ENCODE results near the gene MYH2. TPM values are rescaled to one million over a fixed set of nuclear protein-coding genes. Genes with fewer than 3 reads are reported as not detected.

Gene MYH2
- total RNA-seq, 1 donor: not detected

- TF ChIP-seq CTCF (IDR thresholded peaks at IDR 0.05; ENCODE audit: extremely low read depth, low read depth, low read length): no peak
- Histone ChIP-seq H3K4me3 (ENCODE audit: insufficient read depth, low read length) (no peak overlapping the region), H3K9me3 (ENCODE audit: low read depth, low read length) (no peaks in the 10 kb centered on the region), H3K4me1 (ENCODE audit: insufficient read depth, low read length) (no peaks in the 10 kb centered on the region), H3K79me2 (ENCODE audit: insufficient read depth, low read length) (no peaks in the 10 kb centered on the region), H3K4me2 (ENCODE audit: insufficient read depth, low read length) (no peak overlapping the region), H3K27me3 (ENCODE audit: insufficient read depth, low read length) (no peaks in the 10 kb centered on the region), H4K20me1 (ENCODE audit: insufficient read depth, low read length) (no peaks in the 10 kb centered on the region), H2AFZ (ENCODE audit: low read length) (no peak overlapping the region), H3K27ac (ENCODE audit: low read depth, low read length) (no peak overlapping the region), H3K36me3 (ENCODE audit: insufficient read depth, low read length) (no peaks in the 10 kb centered on the region)
- no peak for DNase-seq (ENCODE audit: insufficient read length, low spot score, missing footprints)
Measured at GRCh38 chr17:10526517-10526916, 22.9 kb downstream of the MYH2 start.

- Histone ChIP-seq H3K4me3 (ENCODE audit: insufficient read depth, low read length) (no peak overlapping the region), H3K4me1 (ENCODE audit: insufficient read depth, low read length) (no peaks in the 10 kb centered on the region), H3K36me3 (ENCODE audit: insufficient read depth, low read length) (no peaks in the 10 kb centered on the region), H4K20me1 (ENCODE audit: insufficient read depth, low read length) (no peaks in the 10 kb centered on the region), H3K27me3 (ENCODE audit: insufficient read depth, low read length) (no peaks in the 10 kb centered on the region), H2AFZ (ENCODE audit: low read length) (no peak overlapping the region), H3K79me2 (ENCODE audit: insufficient read depth, low read length) (no peaks in the 10 kb centered on the region), H3K9me3 (ENCODE audit: low read depth, low read length) (no peaks in the 10 kb centered on the region), H3K4me2 (ENCODE audit: insufficient read depth, low read length) (no peak overlapping the region), H3K27ac (ENCODE audit: low read depth, low read length) (no peak overlapping the region)
- no peak for TF ChIP-seq CTCF (IDR thresholded peaks at IDR 0.05; ENCODE audit: extremely low read depth, low read depth, low read length)
- no peak for DNase-seq (ENCODE audit: insufficient read length, low spot score, missing footprints)
Measured at GRCh38 chr17:10523064-10523463, 26.4 kb downstream of the MYH2 start.

GRCh38 chr17:10521949-10522348 is 27.5 kb downstream of the MYH2 start:
- no peak for TF ChIP-seq CTCF (IDR thresholded peaks at IDR 0.05; ENCODE audit: extremely low read depth, low read depth, low read length)
- Histone ChIP-seq H2AFZ (ENCODE audit: low read length) (no peak overlapping the region), H4K20me1 (ENCODE audit: insufficient read depth, low read length) (no peaks in the 10 kb centered on the region), H3K36me3 (ENCODE audit: insufficient read depth, low read length) (no peaks in the 10 kb centered on the region), H3K4me3 (ENCODE audit: insufficient read depth, low read length) (no peak overlapping the region), H3K4me2 (ENCODE audit: insufficient read depth, low read length) (no peak overlapping the region), H3K27ac (ENCODE audit: low read depth, low read length) (no peak overlapping the region), H3K4me1 (ENCODE audit: insufficient read depth, low read length) (no peaks in the 10 kb centered on the region), H3K27me3 (ENCODE audit: insufficient read depth, low read length) (no peaks in the 10 kb centered on the region), H3K9me3 (ENCODE audit: low read depth, low read length) (no peaks in the 10 kb centered on the region), H3K79me2 (ENCODE audit: insufficient read depth, low read length) (no peaks in the 10 kb centered on the region)
- no peak for DNase-seq (ENCODE audit: insufficient read length, low spot score, missing footprints)

- Histone ChIP-seq H3K79me2 (ENCODE audit: insufficient read depth, low read length) (no peaks in the 10 kb centered on the region), H3K4me1 (ENCODE audit: insufficient read depth, low read length) (no peaks in the 10 kb centered on the region), H3K27me3 (ENCODE audit: insufficient read depth, low read length) (no peaks in the 10 kb centered on the region), H3K27ac (ENCODE audit: low read depth, low read length) (no peak within 1 kb of the TSS), H3K4me3 (ENCODE audit: insufficient read depth, low read length) (no peak within 1 kb of the TSS), H2AFZ (ENCODE audit: low read length) (no peak within 1 kb of the TSS), H3K4me2 (ENCODE audit: insufficient read depth, low read length) (no peak within 1 kb of the TSS), H3K9me3 (ENCODE audit: low read depth, low read length) (no peaks in the 10 kb centered on the region), H3K36me3 (ENCODE audit: insufficient read depth, low read length) (no peaks in the 10 kb centered on the region), H4K20me1 (ENCODE audit: insufficient read depth, low read length) (no peaks in the 10 kb centered on the region)
- no peak for TF ChIP-seq CTCF (IDR thresholded peaks at IDR 0.05; ENCODE audit: extremely low read depth, low read depth, low read length)
- no peak for DNase-seq (ENCODE audit: insufficient read length, low spot score, missing footprints)
Measured at GRCh38 chr17:10518271-10519037, 31.0 kb downstream of the MYH2 start, which contains the start of gene MYH1. TSS of gene MYH1 (minus strand) at chr17:10518542. CDS start at chr17:10516642, 1,900 bp downstream.

Measured in osteoblast (primary cell).